Measurements from ENCODE around the gene CALN1.

DNA sequence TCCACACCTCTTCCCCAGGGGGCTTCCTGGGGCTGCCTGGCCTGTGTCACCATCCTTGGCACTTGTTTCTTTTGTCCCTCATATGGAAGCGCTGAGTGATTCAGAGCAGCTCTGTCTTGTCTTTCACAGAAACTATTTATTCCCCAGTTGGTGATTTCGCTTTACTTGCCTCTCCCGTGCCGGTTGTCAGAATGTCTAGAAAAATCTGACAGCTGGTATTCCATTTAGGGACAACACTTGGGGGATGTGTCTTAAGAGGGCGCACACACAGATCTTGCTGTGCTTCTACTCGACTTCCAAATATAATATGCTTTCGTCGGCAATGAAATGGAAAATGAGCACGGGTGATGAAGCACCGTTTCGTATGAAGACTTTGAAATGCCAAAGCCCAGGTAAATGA is 611.8 kb downstream of the CALN1 start:
- no peak for TF ChIP-seq TAF1 (IDR thresholded peaks at IDR 0.05; ENCODE audit: borderline replicate concordance, insufficient read depth, low read length)
- TF ChIP-seq POLR2AphosphoS5 (IDR thresholded peaks at IDR 0.05; ENCODE audit: low read depth, low read length): no peak
- TF ChIP-seq SIN3A (IDR thresholded peaks at IDR 0.05; ENCODE audit: borderline replicate concordance, insufficient read depth, low read length): no peak
